ENCODE measurements around the gene PSMD1.
"Not testable (repeated sequence)": the region's sequence is repeated elsewhere in the genome, so short reads cannot be mapped to it uniquely, and the experiment has no call there.

Gene PSMD1

GRCh38 chr2:231056453-231057416 lies at the start of gene PSMD1:
PSMD1 (plus strand) TSS chr2:231056867; CDS start chr2:231057026, 159 bp downstream.
- DNase-seq, result peak; percentile 93

GRCh38 chr2:231007286-231008098 lies 49.2 kb upstream of the PSMD1 start:
- DNase-seq, result no peak

GRCh38 chr2:231008131-231008530 lies 48.5 kb upstream of the PSMD1 start:
- DNase-seq, result no peak

- DNase-seq, result no peak
These were observed 47.3 kb upstream of the PSMD1 start for GRCh38 chr2:231009236-231009919.

GRCh38 chr2:231010201-231010730 lies 46.4 kb upstream of the PSMD1 start:
- no peak for DNase-seq

- DNase-seq, result no peak
These were observed 45.1 kb upstream of the PSMD1 start for GRCh38 chr2:231011526-231011925.

GRCh38 chr2:231012463-231012862 lies 44.2 kb upstream of the PSMD1 start:
- no peak for DNase-seq

- DNase-seq, result no peak
These were observed 42.8 kb upstream of the PSMD1 start for GRCh38 chr2:231013820-231014219.

GRCh38 chr2:231015478-231015877 lies 41.2 kb upstream of the PSMD1 start:
- DNase-seq, result no peak

- DNase-seq, result no peak
These were observed 40.7 kb upstream of the PSMD1 start for GRCh38 chr2:231015926-231016325.

- DNase-seq, result no peak
These were observed 40.0 kb upstream of the PSMD1 start for GRCh38 chr2:231016566-231017230.

GRCh38 chr2:231017231-231017598 lies 39.5 kb upstream of the PSMD1 start:
- DNase-seq, result no peak

- no peak for DNase-seq
These were observed 38.5 kb upstream of the PSMD1 start for GRCh38 chr2:231018184-231018583.

- DNase-seq, result not testable (repeated sequence)
These were observed 31.6 kb upstream of the PSMD1 start for GRCh38 chr2:231025059-231025458.

GRCh38 chr2:231028889-231029288 lies 27.8 kb upstream of the PSMD1 start:
- no peak for DNase-seq

GRCh38 chr2:231029563-231029962 lies 27.1 kb upstream of the PSMD1 start:
- no peak for DNase-seq

- DNase-seq, result no peak
These were observed 25.9 kb upstream of the PSMD1 start for GRCh38 chr2:231030725-231031124.

- DNase-seq, result no peak
These were observed 24.0 kb upstream of the PSMD1 start for GRCh38 chr2:231032575-231033140.

- no peak for DNase-seq
These were observed 23.2 kb upstream of the PSMD1 start for GRCh38 chr2:231033147-231034132.

GRCh38 chr2:231034291-231034882 lies 22.3 kb upstream of the PSMD1 start:
- no peak for DNase-seq

Measured in fibroblast of skin of right quadriceps (primary cell).